GM19035 (cell line): Measurements from ENCODE around the gene C1orf50.

ENCODE experiments used
- ATAC-seq: cut with Tn5 transposase; IDR thresholded peaks from one replicate; pipeline ENCODE4 v1.9.1; 2021; ENCODE audit not compliant: unreplicated experiment

C1orf50 gene

DNA sequence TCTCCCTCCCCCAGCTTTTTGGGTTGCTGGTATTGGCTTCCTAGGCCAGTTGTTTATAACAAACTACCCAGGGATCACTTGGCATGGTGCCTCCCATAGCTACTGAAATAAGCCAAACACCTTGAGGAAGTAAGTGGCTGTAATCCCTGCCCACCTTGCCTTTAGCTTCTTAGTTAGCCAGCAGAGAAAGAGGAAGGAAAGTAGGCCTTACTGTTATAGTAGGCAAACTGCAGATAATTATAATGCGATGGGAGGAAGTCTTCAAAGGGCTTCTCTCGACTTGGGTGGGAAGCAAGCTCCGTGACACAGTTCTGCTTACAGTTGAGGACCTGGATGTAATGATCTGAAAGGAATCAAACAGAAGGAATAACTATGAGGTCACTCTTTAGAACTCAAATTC lies 8.4 kb upstream of the C1orf50 start:
- no peak for ATAC-seq

DNA sequence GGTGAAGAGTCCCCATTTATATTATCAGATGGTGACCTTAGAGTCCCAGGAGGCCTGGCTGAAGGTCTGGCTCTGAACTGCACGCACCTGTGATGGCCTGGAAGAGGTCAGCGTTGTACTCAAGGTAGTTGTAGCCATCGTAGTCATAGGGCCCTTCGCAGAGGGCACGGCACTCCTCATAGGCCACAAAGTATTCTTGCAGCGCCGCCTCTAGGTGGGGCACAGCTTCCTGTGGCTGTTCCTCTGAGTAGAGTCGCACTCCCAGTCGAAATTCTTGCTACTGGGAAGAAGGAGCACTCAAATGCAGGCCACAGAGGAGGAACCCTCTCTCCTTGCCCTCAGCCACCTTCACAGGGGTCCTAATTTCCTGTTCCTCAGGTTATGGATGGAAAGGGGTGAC lies 7.9 kb upstream of the C1orf50 start:
- ATAC-seq: no peak

DNA sequence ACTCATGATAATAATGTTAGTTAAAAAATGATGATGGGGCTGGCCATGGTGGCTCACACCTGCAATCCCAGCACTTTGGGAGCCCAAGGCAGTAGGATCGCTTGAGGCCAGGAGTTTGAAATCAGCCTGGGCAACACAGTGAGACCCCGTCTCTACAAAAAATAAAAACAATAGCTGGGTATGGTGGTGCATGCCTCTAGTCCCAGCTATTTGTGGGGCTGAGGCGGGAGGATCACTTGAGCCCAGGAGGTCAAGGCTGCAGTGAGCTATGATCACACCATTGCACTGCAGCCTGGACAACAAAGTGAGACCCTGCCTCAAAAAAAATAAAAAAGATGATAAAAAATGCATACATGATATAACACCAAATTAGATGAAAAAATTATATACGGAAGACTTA lies 5.5 kb upstream of the C1orf50 start:
- ATAC-seq: no peak

DNA sequence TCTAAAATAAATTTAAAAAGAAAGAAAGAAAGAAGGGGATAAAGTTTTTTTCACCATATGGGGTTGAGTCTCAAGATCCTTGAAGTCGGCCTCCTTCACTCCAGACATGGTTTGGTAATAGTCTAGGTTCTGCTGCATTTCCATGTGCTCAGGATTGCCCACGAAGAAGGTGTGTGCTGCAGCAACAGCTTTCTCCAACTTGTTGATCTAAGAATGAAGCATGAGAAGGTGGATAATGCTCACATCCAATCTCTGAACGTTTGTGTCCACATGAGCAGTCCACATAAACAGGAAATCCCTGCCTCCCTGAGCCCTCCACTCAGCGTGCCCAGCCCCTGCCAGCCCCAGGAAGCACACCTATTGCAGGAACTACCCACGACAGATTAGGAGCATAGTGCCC lies 4.8 kb upstream of the C1orf50 start:
- no peak for ATAC-seq

DNA sequence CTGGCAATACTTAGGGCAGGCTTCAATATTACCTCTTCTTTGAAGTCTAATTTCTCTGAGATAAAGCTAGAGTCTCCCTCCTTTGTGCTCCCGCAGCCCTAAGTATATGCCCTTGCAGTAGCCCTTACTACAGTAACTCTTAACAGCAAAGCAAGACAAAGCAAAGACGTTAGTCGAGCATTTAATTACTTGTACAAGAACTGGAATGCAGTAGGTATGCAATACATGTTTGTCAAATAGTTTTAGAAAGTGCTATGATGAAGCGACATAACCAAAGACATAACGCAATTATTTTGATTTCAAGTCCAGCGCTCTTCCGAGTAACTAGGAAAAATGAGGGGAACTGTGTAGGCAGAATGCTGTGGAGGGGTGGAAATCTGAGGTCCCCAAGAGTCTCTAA lies 1.8 kb upstream of the C1orf50 start:
- ATAC-seq: no peak

DNA sequence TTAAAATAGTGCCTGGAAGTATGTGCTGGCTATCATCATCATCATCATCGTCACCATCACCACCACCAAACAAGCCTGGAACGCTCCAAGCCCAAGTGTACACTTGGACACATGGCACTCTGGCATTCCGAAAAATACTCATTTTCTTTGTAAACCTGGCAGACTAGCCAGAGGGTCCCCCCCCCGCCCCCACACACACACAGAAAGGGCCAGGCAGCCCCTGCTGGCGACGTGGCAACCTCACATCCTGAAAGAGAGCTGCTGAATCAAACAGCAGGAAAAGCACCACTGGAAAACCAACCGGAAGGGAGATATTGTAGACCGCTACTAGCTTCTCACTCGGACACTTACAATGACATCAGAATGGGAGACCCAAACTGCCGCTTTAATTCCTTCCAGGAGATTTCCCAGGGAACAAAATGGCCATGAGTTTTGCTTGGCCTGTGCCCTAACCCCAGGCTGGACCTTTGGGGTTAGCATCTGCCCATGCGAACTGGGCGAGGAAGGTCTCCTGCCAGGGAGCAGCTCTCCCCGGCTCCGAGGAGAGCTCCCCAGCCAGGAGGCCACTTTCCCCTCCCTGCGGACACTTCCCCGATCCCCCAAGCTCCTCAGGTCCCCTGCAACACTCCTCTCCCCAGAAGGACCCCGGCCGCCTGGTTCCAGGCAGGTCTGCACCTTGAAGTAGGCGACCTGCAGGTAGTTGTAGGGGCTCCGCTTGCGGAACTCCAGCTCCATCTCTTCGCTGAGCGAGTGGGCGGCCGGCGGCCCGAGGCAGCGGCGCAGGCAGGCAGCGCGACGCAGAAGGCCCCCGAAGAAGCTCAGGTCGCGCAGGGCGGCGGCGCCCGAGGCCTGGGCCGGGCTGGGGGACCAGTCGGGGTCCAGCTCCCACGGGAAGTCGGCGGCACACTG lies 963 bp upstream of the C1orf50 start:
- peak; percentile 37 for ATAC-seq

DNA sequence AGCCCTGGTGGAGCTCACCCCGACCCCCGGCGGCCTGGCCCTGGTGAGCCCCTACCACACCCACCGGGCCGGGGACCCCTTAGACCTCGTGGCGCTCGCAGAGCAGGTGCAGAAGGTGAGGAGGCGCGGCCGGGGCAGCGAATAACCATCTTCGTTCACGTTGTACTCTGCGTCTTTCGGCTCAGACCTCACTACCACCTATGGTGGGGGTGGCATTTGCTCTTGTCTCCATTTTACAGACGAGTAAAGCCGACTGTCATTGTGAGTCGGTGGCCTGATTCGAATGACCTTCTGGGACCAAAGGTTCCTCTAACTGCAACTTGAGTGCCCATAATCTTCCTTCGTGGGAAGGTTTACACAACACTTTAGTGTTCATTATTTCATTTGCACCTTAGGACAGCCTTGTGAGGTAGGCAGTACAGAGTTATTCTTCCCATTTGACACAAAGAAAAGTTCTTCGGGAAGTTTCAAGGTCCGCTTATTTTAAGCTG lies 506 bp downstream of the C1orf50 start:
- ATAC-seq: peak; percentile 16

DNA sequence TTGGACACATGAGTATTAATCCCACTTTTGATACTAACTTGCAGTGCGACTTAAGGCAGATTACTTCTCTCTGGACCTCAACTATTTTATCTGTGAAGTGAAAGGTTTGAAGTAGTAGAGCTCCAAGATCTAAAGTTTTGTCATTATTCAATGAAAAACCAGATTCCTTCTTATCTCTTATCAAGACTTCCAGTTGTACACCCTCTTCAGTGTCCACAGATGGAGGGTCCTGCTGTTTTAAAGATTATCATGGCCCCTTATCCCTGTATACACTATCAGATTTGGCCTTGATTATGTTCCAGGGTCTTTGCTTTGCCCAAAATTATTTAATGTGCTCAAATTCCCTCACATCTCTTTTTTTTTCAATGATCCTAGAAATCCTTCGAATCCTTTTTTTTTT lies 1.1 kb downstream of the C1orf50 start:
- ATAC-seq: no peak

DNA sequence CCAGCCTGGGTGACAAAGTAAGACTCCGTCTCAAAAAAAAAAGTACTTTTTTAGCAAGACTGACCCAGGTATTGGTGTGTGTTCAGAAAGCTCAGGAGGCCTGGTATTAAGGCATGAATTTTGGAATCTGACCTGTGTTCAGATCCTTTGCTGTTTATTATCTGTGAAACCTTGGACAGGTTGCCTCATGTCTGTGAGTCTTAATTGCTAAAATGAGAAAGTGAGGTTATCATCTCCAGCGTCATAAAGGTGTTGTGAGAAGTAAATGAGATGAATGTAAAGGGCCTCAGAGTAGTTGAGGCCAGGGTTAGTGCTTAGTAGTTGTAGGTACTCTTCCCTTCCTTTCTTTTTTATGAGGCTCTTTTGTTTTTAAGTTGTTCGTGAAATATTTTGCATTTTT lies 2.8 kb downstream of the C1orf50 start:
- no peak for ATAC-seq

DNA sequence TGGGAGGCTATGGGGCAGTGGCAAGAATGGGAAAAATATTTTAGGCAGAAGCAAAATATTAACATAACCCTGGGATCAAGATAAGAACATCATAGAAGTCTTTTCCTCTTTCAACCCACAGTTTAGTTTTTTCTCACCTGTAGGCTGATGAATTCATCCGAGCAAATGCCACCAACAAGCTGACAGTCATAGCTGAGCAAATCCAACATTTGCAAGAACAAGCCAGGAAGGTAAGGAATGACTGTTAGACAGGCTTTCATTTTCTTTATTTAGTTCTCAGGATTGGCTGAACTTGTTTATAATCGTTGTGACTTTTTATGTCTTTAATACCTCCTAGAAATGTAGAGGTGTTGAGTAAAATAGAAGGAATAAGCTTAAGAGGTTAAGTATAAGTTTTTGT lies 6.4 kb downstream of the C1orf50 start:
- ATAC-seq: no peak

DNA sequence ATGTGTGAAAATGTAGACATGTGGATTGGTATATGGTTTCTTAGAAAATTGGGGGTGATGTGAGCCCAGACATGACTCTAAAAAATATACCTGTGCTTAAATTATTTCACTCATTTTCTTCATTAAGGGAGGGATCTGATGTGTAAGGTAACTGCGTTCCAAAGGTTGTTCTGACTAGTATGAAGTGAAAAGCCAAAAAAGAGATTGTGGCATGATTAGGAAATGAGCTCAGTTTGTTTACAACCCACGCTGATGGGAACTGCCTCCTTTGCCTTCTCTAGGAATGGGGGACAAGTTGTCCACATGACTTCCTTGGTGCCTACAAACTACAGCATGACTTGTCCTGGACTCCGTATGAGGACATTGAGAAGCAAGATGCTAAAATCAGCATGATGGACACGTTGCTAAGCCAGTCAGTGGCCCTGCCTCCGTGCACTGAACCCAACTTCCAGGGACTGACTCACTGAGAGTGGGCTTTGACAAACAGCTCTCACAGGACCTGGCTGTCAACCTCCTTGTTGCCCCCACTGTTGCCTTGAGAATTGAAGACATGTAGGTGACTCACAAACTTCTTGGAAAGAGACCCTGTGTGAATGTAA lies 8.0 kb downstream of the C1orf50 start:
- no peak for ATAC-seq

DNA sequence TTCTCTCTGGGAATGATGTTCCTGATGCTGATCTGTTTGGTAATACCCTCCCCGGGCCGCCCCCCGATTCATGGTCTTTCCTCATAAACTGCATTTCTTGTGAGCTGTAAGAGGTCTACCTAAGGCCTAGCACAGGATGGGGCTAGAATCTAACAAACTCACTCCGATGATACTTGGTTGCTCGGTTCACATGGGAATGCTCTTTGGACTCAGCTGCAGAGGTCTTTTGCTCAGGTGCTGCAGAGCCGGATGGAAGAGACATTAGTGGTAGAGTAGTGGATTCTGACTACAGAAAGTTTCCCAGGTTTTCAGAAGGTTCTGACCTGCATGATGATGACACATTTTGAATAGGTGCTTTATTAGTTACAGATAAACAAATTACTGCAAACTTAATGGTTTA lies 9.5 kb downstream of the C1orf50 start:
- no peak for ATAC-seq

DNA sequence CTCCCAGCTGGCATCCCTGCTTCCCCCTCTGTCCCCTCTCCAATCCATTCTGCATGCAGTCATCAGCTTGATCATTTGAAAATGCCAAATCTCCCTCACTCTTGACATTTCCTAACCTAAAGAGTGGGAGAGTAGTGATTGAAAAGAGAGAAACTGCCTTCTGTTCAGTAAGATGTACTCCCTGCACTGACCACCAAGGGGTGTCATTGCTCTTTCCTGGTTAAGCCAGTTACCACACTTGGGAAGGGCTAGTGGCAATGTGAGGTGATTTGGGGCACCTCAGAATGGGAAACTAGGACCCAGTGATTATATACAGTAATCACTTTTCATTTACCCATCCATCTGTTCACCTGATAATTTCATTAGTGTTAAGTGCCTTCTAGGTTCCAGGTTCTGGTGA lies 10.8 kb downstream of the C1orf50 start:
- no peak for ATAC-seq

DNA sequence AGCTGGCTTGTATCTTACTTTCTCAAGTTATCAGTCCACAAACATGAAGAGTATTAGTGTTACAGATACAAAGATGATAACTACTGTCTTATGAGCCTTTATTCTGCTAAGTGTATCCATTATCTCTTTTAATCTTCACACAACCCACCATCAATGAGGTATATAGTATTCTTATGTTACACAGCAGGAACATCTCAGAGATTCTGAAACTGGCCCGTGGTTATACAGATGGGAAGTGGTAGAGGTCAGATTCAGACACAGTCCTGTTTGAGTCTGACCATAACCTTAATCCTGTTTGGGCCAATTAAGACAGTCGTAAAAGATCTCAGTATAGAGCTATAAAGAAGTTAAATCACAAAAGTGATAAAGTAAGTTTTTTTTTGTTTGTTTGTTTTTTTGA lies 12.7 kb downstream of the C1orf50 start:
- no peak for ATAC-seq

DNA sequence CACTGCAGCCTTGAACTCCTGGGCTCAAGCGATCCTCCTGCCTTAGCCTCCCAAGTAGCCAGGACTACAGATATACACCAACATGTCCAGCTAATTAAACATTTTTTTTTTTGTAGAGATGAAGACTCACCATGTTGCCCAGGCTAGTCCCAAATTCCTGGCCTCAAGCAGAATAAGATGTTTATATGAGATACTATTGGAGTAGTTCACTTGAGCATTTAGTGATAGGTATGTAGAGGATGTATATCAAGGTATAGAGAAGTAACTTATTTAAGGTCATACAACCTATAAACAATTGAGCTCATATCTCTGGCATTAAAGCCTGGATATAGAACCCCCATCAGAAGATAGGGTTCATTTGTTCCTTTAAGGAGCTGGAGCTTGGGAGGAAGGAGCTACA lies 13.1 kb downstream of the C1orf50 start:
- ATAC-seq: no peak

DNA sequence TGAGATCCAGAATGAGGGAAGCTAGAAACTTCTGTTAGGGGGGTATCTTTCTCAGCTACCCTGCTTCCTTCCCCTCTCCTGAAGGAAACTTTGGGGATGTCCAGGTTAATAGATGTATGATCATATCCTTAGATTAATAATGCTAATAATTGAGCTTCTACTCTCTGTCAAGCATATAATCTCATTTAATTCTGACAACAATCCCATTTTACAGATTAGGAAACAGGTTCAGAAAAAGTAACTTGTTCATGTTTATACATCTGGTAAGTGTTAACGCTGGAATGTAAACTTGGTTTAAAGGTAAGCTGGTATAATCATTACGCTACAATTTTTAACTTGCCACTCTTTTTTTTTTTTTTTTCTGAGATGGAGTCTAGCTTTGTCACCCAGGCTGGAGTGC lies 16.0 kb downstream of the C1orf50 start:
- no peak for ATAC-seq

DNA sequence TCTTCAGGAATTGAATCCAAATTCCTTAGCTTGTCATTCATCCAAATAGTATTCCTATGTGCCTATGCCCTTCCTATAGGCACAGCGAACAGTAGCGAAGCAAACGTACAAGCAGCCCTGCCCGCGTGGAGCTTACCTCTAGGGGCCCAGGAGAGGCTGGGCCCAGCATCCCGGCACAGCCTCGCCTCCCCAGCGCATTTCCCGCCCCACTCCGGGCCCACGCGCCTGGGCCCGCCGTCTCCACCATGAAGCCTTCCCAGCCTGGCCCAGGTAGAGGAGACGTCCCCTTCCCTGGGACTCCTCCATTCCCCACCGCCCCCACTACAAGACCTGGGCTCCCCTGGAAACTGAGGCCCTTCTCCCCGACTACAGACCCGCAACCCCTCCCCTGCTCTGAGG lies 17.5 kb downstream of the C1orf50 start:
- no peak for ATAC-seq

DNA sequence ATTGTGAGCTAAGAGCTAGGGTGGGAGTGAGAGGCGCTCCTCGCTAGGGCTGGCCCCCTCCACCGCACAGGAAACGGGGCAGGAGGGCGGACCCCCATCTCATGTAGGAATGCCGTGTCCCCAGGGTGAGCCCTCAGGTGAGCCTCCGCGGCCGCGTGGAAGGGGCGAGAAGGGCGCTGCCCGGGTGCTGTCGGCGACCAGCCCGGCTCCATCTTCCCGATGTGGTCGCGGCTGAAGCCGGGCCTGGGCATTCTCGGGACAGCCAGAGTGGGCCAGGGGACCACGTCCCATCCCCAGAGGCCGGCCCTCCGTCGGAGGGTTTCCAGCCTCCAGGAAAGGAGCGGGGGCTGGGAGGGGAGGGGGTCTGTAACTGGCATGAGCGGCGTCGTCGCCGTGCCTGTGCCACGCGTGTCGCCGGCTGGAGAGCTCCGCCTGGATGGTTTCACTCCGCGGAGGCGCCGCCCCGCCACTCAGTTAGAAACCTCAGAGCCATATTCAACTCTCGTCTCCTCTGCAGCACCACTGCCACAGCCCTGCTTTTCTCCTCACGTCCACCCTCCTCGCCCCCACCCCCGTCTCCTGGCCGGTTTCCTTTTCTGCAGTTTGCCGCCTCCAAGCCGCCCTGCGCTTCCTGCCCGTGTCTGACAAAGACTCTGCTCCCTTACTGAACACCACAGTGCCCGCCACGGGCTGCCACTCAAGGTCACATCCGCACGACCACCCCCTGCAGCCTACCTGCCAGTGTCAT lies 18.1 kb downstream of the C1orf50 start, which contains the start of gene TMEM269:
Gene TMEM269, plus strand, starts transcription at position 46 of the 748 bp plus-strand sequence. CDS start 4,903 bp downstream, outside the sequence.
- no peak for ATAC-seq

DNA sequence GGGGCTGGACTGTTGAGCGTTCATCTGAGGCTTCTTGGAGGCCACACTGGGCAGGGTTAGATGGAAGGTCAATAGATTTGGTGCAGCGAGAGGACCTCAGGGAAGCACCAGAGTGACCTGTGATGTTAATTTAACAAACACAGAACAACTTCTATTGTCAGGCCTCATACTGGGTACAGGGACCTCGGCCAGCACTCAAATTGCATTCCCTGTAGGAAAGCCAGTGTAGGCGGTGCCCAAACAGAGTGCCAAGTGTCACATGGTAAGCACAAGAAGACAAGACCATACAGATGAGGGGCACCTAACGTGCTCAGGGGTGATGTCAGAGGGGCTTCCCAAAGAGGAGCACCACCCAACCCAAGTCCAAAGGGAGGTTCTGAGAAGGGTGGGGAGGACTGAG lies 19.0 kb downstream of the C1orf50 start:
- ATAC-seq: no peak

DNA sequence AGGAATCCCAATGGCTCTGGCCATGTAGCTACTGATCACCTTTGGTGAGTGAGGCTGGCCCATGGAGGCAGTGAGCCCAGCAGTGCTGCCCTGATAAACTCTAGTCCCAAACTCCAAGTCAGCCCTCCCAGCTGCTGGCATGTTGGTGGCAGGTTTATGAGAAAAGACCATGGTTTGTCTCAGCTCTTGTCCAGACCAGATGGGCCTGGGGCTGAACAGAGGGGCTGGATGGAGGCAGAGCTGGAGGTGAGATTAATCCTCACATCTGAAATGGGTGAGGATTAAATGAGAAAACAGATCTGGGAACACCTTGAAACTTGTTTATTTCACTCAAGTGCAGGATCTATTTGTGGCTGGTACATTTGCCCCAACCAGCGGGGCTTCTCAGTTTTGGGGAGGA lies 21.0 kb downstream of the C1orf50 start:
- no peak for ATAC-seq

DNA sequence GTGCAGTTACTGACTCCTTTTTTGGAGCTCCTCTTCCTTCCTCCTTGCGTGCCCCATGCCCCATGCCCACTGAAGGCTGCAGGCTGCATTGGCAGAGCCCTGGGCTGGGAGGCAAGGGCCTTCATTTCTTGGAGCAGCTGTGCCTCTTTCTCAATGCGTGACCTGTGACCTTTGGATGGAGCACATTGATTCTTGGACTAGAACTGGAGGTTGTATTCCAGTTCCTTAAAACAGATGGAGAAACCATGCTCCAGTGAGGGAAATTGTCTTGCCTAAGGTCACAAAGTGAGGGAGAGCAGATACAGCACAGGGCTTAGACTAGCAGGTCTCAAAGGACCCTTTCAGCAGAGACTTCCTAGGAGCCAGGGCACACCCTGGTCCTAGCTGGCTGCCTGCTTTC lies 26.8 kb downstream of the C1orf50 start:
- no peak for ATAC-seq

DNA sequence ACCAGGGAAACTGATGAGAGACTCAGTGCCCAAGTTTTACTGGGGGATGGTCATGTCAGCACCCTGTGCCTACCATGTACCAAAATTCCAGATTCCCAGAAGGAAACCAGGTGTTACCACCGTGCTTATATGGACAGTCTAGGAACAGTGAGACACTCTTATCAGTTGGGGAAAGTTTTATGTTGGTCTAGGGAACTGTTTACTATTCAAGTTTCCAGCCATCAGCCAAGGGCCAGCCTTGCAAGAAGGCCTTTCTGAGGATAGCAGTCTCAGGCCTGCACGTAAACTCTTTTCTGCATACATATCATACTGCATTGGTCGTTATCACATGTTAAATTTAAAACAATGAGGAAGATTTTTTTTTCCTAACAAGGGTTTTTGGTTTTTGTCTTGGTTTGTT lies 30.4 kb downstream of the C1orf50 start:
- no peak for ATAC-seq
